AG04450 (cell line): ENCODE data around the gene PAQR5. TPM values are rescaled to one million over a fixed set of nuclear protein-coding genes. Genes with fewer than 3 reads are reported as not detected.

Experiments used
- CTCF ChIA-PET: fragments of 300-600, 350-600 bp; formaldehyde crosslinking; extraction: SDS; loops from one replicate; lab custom pipeline; 2022; ENCODE audit warnings: antibody characterized with exemption, inconsistent platforms; lab: Charles Lee
- POLR2A ChIA-PET: fragments of 350-600 bp; formaldehyde crosslinking; extraction: SDS; loops from one replicate; lab custom pipeline; 2021; ENCODE audit warnings: antibody characterized with exemption, inconsistent platforms; lab: Yijun Ruan, JAX
- DNase-seq: peaks from one replicate; pipeline ENCODE4 v3.0.0-alpha.2; 2011; ENCODE audit warnings: low read depth, low spot score
- H3K27ac ChIP-seq: one replicate; pipeline ENCODE4 v1.5.1; 2012; ENCODE audit warnings: low read depth, low read length, control low read depth
- H3K27me3 ChIP-seq: one replicate; pipeline ENCODE4 v1.6.0; 2012; ENCODE audit warnings: low read length; ENCODE audit not compliant: control insufficient read depth, insufficient read depth
- H3K4me3 ChIP-seq: 2 replicates; pipeline ENCODE4 v1.5.1; 2011; ENCODE audit warnings: mild to moderate bottlenecking, low read depth, low read length, control low read depth
- H3K9me3 ChIP-seq: 2 replicates; pipeline ENCODE4 v1.5.1; 2012; ENCODE audit warnings: low read length; ENCODE audit not compliant: control insufficient read depth, insufficient read depth
- polyA plus RNA-seq: library from polyadenylated mRNA; depleted of rRNA; stranded (reverse); fragments of >200 nt; gene quantifications from 2 replicates; pipeline ENCODE4 v1.2.3, GENCODE V29; 2011
- TF ChIP-seq, protein P1 (sequence below): IDR thresholded peaks from 2 replicates; pipeline ENCODE4 v1.5.1; 2011; ENCODE audit warnings: low read depth, low read length, control low read depth, inconsistent platforms

Gene PAQR5
- polyA plus RNA-seq, 1 experiment = 7.9 TPM

DNA sequence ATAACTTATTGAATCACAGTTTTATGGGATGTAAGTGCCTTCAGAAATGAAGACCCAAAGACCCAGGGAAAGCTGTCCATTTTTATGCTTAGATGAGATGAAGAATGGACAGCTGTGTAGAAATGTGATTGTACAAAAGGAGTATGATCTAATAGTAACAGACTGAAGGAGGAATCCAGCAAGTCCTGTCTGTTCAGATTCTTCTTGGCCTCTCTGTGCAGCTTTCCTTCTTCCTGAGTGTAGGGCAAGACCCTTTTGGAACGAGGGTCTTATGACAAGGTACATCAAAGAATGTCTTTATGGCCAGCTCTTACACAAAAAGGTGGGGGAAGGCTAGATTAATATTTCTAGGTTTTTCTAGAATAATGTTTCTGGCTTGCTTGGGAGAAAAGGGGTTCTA is 114.0 kb downstream of the PAQR5 start:
- TF ChIP-seq, protein P1, sequence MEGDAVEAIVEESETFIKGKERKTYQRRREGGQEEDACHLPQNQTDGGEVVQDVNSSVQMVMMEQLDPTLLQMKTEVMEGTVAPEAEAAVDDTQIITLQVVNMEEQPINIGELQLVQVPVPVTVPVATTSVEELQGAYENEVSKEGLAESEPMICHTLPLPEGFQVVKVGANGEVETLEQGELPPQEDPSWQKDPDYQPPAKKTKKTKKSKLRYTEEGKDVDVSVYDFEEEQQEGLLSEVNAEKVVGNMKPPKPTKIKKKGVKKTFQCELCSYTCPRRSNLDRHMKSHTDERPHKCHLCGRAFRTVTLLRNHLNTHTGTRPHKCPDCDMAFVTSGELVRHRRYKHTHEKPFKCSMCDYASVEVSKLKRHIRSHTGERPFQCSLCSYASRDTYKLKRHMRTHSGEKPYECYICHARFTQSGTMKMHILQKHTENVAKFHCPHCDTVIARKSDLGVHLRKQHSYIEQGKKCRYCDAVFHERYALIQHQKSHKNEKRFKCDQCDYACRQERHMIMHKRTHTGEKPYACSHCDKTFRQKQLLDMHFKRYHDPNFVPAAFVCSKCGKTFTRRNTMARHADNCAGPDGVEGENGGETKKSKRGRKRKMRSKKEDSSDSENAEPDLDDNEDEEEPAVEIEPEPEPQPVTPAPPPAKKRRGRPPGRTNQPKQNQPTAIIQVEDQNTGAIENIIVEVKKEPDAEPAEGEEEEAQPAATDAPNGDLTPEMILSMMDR = no peak
- DNase-seq = no peak
- no peaks in the 10 kb centered on the region for H3K27me3 ChIP-seq
- H3K27ac ChIP-seq = no peak overlapping the region
- CTCF ChIA-PET = no interaction called here
- POLR2A ChIA-PET = no interaction called here
- no peak overlapping the region; the same call in 1 of the 2 replicates for H3K4me3 ChIP-seq
- no peaks in the 10 kb centered on the region; the same call in 1 of the 2 replicates for H3K9me3 ChIP-seq

DNA sequence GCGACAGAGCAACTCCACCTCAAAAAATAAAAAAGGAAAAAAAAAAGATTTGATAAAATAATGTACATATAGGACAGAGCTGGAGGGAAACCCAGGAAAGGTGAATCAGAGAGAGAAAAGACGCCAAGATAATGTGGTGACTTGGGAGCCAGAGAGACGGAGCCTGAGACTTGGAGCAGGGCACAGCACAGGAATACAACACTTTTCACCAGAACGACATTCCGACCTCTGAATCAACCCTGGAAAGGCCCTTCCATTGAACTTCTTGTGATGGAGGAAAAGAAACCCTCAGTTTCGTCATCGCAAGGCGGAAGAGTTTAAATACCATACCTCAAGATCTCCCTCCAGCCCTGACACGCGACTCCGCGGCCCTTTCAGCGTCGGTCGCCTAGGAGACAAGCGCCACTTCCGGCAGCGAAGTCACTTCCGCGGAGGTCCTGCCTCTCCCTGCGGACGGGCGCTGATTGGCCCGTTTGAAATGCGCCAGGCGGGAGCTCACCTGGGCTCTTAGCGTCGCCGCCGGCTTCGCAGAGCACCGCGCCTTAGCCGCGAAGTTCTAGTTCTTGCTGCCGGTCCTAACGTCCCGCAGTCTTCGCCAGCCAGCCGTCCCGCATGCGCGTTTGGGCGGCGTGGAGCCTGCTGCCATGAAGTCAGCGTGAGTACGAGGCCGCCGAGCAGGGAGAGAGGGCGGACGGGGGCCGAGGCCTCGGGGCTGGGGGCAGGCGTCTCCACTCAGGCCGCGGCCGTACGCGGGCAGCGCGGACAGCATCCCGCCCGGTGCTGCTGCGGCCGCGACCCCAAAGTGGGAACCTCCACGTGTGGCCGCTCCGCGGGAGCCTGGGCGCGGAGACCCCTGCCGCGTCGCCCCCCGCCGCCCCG is 115.3 kb downstream of the PAQR5 start, which contains the start of gene KIF23:
TSS of gene KIF23 (plus strand) at position 528 of the 879 bp plus-strand sequence. CDS start at position 645, 117 bp downstream.
- POLR2A ChIA-PET = interaction anchor here (0.5 to 2.2 kb wide), 10 partner anchors 10 to 741 kb away, joined by 3 to 33 read pairs (median 4); partner anchors contain the start of genes GLCE and RPLP1
- TF ChIP-seq, protein P1 = no peak
- H3K9me3 ChIP-seq = no peaks in the 10 kb centered on the region; the same call in 1 of the 2 replicates
- H3K4me3 ChIP-seq = peak within 1 kb of the TSS; percentile 92
- H3K27ac ChIP-seq = peak within 1 kb of the TSS; percentile 96
- CTCF ChIA-PET = interaction anchor here (1.0 to 2.7 kb wide), 2 partner anchors 20 to 49 kb away, joined by 3 to 13 read pairs; no protein-coding TSS in a partner anchor
- no peaks in the 10 kb centered on the region for H3K27me3 ChIP-seq
- DNase-seq = peak; percentile 82

DNA sequence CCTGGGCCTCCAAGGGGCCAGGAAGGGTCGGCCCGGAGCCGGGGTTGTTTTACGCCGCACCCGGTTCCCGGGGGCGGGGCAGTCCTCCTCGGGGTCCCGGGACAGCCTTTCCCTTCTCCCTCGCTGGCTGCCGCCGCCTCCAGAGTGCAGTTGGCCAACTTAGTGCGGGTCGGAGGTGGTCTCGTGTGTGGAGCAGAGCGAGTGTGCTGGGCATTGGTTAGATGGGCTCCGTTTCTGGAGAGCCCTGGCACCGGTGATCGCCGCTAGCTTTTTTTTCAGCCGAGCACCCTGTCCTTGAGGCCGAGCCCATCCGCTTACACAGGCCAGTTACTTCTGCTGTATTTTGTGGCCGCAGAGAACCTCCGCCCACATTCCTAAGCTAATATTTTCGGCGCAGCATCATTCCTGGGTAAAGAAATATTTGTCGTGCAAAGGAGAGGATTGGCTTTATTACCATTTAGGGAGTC is 116.0 kb downstream of the PAQR5 start:
- no peaks in the 10 kb centered on the region; the same call in 1 of the 2 replicates for H3K9me3 ChIP-seq

DNA sequence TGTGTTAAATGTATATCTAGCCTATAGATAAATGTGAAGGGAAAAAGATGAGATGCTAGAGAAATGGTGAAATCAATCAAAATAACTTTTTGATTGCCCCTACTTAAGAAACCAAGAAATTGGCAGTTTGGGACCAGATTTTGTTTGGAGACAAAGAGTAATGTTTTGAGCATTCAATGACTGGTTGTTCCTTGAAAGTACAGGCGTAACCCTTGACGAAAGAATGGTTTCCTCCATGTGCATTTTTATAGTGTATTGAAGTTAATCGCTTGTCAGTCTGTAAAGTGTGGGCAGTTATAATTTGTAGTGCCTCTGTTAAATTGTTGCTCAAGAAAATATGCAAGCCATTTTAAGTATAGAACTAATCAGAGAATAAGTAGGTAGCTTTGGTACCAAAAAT is 116.7 kb downstream of the PAQR5 start:
- no peaks in the 10 kb centered on the region for H3K27me3 ChIP-seq
- POLR2A ChIA-PET = interaction anchor here (1.0 to 2.2 kb wide), 6 partner anchors 12 to 739 kb away, joined by 3 to 33 read pairs (median 4); partner anchors contain the start of gene RPLP1
- CTCF ChIA-PET = interaction anchor here (0.9 to 2.7 kb wide), 2 partner anchors 30 to 47 kb away, joined by 4 to 13 read pairs; no protein-coding TSS in a partner anchor
- H3K9me3 ChIP-seq = no peaks in the 10 kb centered on the region; the same call in 1 of the 2 replicates
- TF ChIP-seq, protein P1 = no peak
- H3K27ac ChIP-seq = peak overlapping the region; percentile 25
- H3K4me3 ChIP-seq = peak overlapping the region; percentile 92
- no peak for DNase-seq

More for the DNA sequence above, 116.0 kb downstream of the PAQR5 start:
- TF ChIP-seq, protein P1 = no peak
- ChIA-PET CTCF (interaction anchor here (2.7 kb wide), 1 partner anchor 48 kb away, joined by 13 read pairs; no protein-coding TSS in a partner anchor), POLR2A (interaction anchor here (0.5 to 2.2 kb wide), 10 partner anchors 9 to 740 kb away, joined by 3 to 33 read pairs (median 4); partner anchors contain the start of genes GLCE and RPLP1)
- no peaks in the 10 kb centered on the region for H3K27me3 ChIP-seq
- DNase-seq = peak; percentile 86
- H3K27ac ChIP-seq = peak overlapping the region; percentile 96
- H3K4me3 ChIP-seq = peak overlapping the region; percentile 92
